T-helper 1 cell treated with Interleukin-12 subunit alpha and Interleukin-12 subunit beta and Interleukin-4 antibody, amounts not matched to agents 30 μg/mL and 1 μg/mL, for 36 hours (primary cell): ENCODE measurements around the gene KAZN.

Experiments
- H3K27ac Mint-ChIP-seq: one replicate; pipeline ENCODE4 v1.8.0; 2021; ENCODE audit warnings: mild to moderate bottlenecking, mixed read lengths
- H3K27me3 Mint-ChIP-seq: one replicate; pipeline ENCODE4 v1.8.0; 2021; ENCODE audit warnings: low read depth, mixed read lengths
- H3K36me3 Mint-ChIP-seq: one replicate; pipeline ENCODE4 v1.8.0; 2021; ENCODE audit warnings: low read depth, mixed read lengths
- H3K4me1 Mint-ChIP-seq: one replicate; pipeline ENCODE4 v1.8.0; 2021; ENCODE audit warnings: low read depth, mixed read lengths
- H3K4me3 Mint-ChIP-seq: one replicate; pipeline ENCODE4 v1.8.0; 2021; ENCODE audit warnings: mild to moderate bottlenecking, moderate library complexity, mixed read lengths
- H3K9me3 Mint-ChIP-seq: one replicate; pipeline ENCODE4 v1.8.0; 2021; ENCODE audit warnings: mixed read lengths

KAZN gene

GRCh38 chr1:14655385-14655784, 56.9 kb downstream of the KAZN start:
- H3K27me3 Mint-ChIP-seq, result no peaks in the 10 kb centered on the region
- H3K9me3 Mint-ChIP-seq, result no peaks in the 10 kb centered on the region
- H3K4me3 Mint-ChIP-seq, result no peak overlapping the region
- H3K4me1 Mint-ChIP-seq, result no peaks in the 10 kb centered on the region
- no peak overlapping the region for H3K27ac Mint-ChIP-seq
- H3K36me3 Mint-ChIP-seq, result no peaks in the 10 kb centered on the region

GRCh38 chr1:14656384-14656937, 58.0 kb downstream of the KAZN start:
- Mint-ChIP-seq H3K4me1 (no peaks in the 10 kb centered on the region), H3K9me3 (no peaks in the 10 kb centered on the region), H3K4me3 (no peak overlapping the region), H3K36me3 (no peaks in the 10 kb centered on the region), H3K27ac (no peak overlapping the region), H3K27me3 (no peaks in the 10 kb centered on the region)

GRCh38 chr1:14658642-14659041, 60.2 kb downstream of the KAZN start:
- H3K27ac Mint-ChIP-seq, result no peak overlapping the region
- no peaks in the 10 kb centered on the region for H3K9me3 Mint-ChIP-seq
- no peak overlapping the region for H3K4me3 Mint-ChIP-seq
- H3K36me3 Mint-ChIP-seq, result no peaks in the 10 kb centered on the region
- no peaks in the 10 kb centered on the region for H3K27me3 Mint-ChIP-seq
- H3K4me1 Mint-ChIP-seq, result no peaks in the 10 kb centered on the region

GRCh38 chr1:14659913-14660312, 61.4 kb downstream of the KAZN start:
- H3K9me3 Mint-ChIP-seq, result no peaks in the 10 kb centered on the region
- H3K36me3 Mint-ChIP-seq, result no peaks in the 10 kb centered on the region
- H3K27ac Mint-ChIP-seq, result no peak overlapping the region
- no peaks in the 10 kb centered on the region for H3K27me3 Mint-ChIP-seq
- H3K4me1 Mint-ChIP-seq, result no peaks in the 10 kb centered on the region
- no peak overlapping the region for H3K4me3 Mint-ChIP-seq

- Mint-ChIP-seq H3K27me3 (no peaks in the 10 kb centered on the region), H3K9me3 (no peaks in the 10 kb centered on the region), H3K27ac (no peak overlapping the region), H3K4me1 (no peaks in the 10 kb centered on the region), H3K36me3 (no peaks in the 10 kb centered on the region), H3K4me3 (no peak overlapping the region)
Measured at GRCh38 chr1:14660801-14661200, 62.3 kb downstream of the KAZN start.

GRCh38 chr1:14661222-14661621, 62.7 kb downstream of the KAZN start:
- H3K4me1 Mint-ChIP-seq, result no peaks in the 10 kb centered on the region
- H3K36me3 Mint-ChIP-seq, result no peaks in the 10 kb centered on the region
- H3K9me3 Mint-ChIP-seq, result no peaks in the 10 kb centered on the region
- no peaks in the 10 kb centered on the region for H3K27me3 Mint-ChIP-seq
- H3K27ac Mint-ChIP-seq, result no peak overlapping the region
- H3K4me3 Mint-ChIP-seq, result no peak overlapping the region

GRCh38 chr1:14662116-14662515, 63.6 kb downstream of the KAZN start:
- no peaks in the 10 kb centered on the region for H3K27me3 Mint-ChIP-seq
- H3K4me3 Mint-ChIP-seq, result no peak overlapping the region
- no peak overlapping the region for H3K27ac Mint-ChIP-seq
- no peaks in the 10 kb centered on the region for H3K4me1 Mint-ChIP-seq
- no peaks in the 10 kb centered on the region for H3K9me3 Mint-ChIP-seq
- no peaks in the 10 kb centered on the region for H3K36me3 Mint-ChIP-seq

- no peaks in the 10 kb centered on the region for H3K36me3 Mint-ChIP-seq
- H3K9me3 Mint-ChIP-seq, result no peaks in the 10 kb centered on the region
- no peaks in the 10 kb centered on the region for H3K4me1 Mint-ChIP-seq
- H3K27ac Mint-ChIP-seq, result no peak overlapping the region
- H3K27me3 Mint-ChIP-seq, result no peaks in the 10 kb centered on the region
- no peak overlapping the region for H3K4me3 Mint-ChIP-seq
Measured at GRCh38 chr1:14663773-14664172, 65.3 kb downstream of the KAZN start.

GRCh38 chr1:14666373-14666772, 67.9 kb downstream of the KAZN start:
- H3K4me1 Mint-ChIP-seq, result no peaks in the 10 kb centered on the region
- no peaks in the 10 kb centered on the region for H3K9me3 Mint-ChIP-seq
- H3K36me3 Mint-ChIP-seq, result no peaks in the 10 kb centered on the region
- H3K27me3 Mint-ChIP-seq, result no peaks in the 10 kb centered on the region
- H3K27ac Mint-ChIP-seq, result no peak overlapping the region
- H3K4me3 Mint-ChIP-seq, result no peak overlapping the region

GRCh38 chr1:14666962-14667650, 68.6 kb downstream of the KAZN start:
- no peak overlapping the region for H3K27ac Mint-ChIP-seq
- H3K4me1 Mint-ChIP-seq, result no peaks in the 10 kb centered on the region
- no peaks in the 10 kb centered on the region for H3K9me3 Mint-ChIP-seq
- no peaks in the 10 kb centered on the region for H3K27me3 Mint-ChIP-seq
- H3K36me3 Mint-ChIP-seq, result no peaks in the 10 kb centered on the region
- no peak overlapping the region for H3K4me3 Mint-ChIP-seq

- H3K27ac Mint-ChIP-seq, result no peak overlapping the region
- no peaks in the 10 kb centered on the region for H3K36me3 Mint-ChIP-seq
- no peaks in the 10 kb centered on the region for H3K9me3 Mint-ChIP-seq
- no peak overlapping the region for H3K4me3 Mint-ChIP-seq
- H3K27me3 Mint-ChIP-seq, result no peaks in the 10 kb centered on the region
- no peaks in the 10 kb centered on the region for H3K4me1 Mint-ChIP-seq
Measured at GRCh38 chr1:14667651-14667984, 69.1 kb downstream of the KAZN start.

GRCh38 chr1:14668538-14668937, 70.1 kb downstream of the KAZN start:
- H3K36me3 Mint-ChIP-seq, result no peaks in the 10 kb centered on the region
- H3K4me3 Mint-ChIP-seq, result no peak overlapping the region
- H3K27ac Mint-ChIP-seq, result no peak overlapping the region
- H3K27me3 Mint-ChIP-seq, result no peaks in the 10 kb centered on the region
- no peaks in the 10 kb centered on the region for H3K4me1 Mint-ChIP-seq
- H3K9me3 Mint-ChIP-seq, result no peaks in the 10 kb centered on the region

- no peaks in the 10 kb centered on the region for H3K36me3 Mint-ChIP-seq
- no peaks in the 10 kb centered on the region for H3K27me3 Mint-ChIP-seq
Measured at GRCh38 chr1:14672005-14672404, 73.5 kb downstream of the KAZN start.

GRCh38 chr1:14674030-14674429, 75.5 kb downstream of the KAZN start:
- H3K27me3 Mint-ChIP-seq, result no peaks in the 10 kb centered on the region
- H3K36me3 Mint-ChIP-seq, result no peaks in the 10 kb centered on the region
- H3K27ac Mint-ChIP-seq, result no peak overlapping the region
- no peaks in the 10 kb centered on the region for H3K4me1 Mint-ChIP-seq
- H3K4me3 Mint-ChIP-seq, result no peak overlapping the region
- H3K9me3 Mint-ChIP-seq, result no peaks in the 10 kb centered on the region

More at GRCh38 chr1:14672005-14672404, 73.5 kb downstream of the KAZN start:
- Mint-ChIP-seq H3K27ac (no peak overlapping the region), H3K9me3 (no peaks in the 10 kb centered on the region), H3K4me1 (no peaks in the 10 kb centered on the region), H3K4me3 (no peak overlapping the region)

GRCh38 chr1:14676400-14676799, 77.9 kb downstream of the KAZN start:
- no peak overlapping the region for H3K27ac Mint-ChIP-seq
- no peaks in the 10 kb centered on the region for H3K27me3 Mint-ChIP-seq
- H3K4me3 Mint-ChIP-seq, result no peak overlapping the region
- no peaks in the 10 kb centered on the region for H3K9me3 Mint-ChIP-seq
- H3K4me1 Mint-ChIP-seq, result no peaks in the 10 kb centered on the region
- H3K36me3 Mint-ChIP-seq, result no peaks in the 10 kb centered on the region
